ENCODE measurements around the gene EPB41.
"Not testable (repeated sequence)": the region's sequence is repeated elsewhere in the genome, so short reads cannot be mapped to it uniquely, and the experiment has no call there.

Gene EPB41

DNA sequence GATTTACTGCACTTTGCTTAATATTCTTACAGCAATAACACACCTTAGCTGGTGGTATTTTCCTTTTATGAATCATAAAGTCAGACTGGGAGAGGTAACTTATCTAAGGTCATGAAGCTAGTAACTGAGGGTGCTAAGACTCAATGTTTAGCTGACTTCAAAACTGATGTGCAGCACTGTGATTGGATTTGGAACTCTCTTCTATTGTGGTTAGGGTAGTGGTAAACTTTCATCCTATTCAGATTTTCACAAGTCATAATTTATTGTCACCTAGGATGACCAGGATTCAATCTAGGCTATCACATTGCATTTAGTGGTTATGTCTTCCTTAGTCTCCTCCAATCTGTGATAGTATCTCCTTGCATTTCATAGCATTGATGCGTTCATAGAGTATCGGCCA lies 18.9 kb downstream of the EPB41 start:
- H3K4me3 ChIP-seq (ENCODE audit: control insufficient read depth, low read depth, low read length): no peak overlapping the region
- TF ChIP-seq, protein P1, sequence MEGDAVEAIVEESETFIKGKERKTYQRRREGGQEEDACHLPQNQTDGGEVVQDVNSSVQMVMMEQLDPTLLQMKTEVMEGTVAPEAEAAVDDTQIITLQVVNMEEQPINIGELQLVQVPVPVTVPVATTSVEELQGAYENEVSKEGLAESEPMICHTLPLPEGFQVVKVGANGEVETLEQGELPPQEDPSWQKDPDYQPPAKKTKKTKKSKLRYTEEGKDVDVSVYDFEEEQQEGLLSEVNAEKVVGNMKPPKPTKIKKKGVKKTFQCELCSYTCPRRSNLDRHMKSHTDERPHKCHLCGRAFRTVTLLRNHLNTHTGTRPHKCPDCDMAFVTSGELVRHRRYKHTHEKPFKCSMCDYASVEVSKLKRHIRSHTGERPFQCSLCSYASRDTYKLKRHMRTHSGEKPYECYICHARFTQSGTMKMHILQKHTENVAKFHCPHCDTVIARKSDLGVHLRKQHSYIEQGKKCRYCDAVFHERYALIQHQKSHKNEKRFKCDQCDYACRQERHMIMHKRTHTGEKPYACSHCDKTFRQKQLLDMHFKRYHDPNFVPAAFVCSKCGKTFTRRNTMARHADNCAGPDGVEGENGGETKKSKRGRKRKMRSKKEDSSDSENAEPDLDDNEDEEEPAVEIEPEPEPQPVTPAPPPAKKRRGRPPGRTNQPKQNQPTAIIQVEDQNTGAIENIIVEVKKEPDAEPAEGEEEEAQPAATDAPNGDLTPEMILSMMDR (IDR thresholded peaks at IDR 0.05; ENCODE audit: control insufficient read depth, insufficient read depth, low read depth, low read length, missing control alignments): no peak
- DNase-seq (ENCODE audit: low read depth): no peak

DNA sequence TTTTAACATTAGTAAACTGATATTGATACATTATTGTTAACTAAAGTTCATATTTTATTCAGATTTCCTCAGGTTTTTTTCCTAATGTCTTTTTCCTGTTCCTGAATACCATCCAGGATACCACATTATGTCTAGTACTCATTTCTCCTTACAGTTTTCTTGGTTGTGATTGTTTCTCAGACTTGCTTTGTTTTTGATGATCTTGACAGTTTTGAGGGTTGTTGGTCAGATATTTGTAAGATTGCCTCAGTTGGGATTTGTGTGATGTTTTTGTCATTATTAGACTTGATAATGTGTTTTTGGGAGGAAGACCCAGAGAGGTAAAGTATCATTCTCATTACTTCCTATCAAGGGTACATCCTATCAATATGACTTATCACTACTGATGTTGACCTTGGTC lies 19.5 kb downstream of the EPB41 start:
- TF ChIP-seq, protein P1 (IDR thresholded peaks at IDR 0.05; ENCODE audit: control insufficient read depth, insufficient read depth, low read depth, low read length, missing control alignments): no peak
- H3K4me3 ChIP-seq (ENCODE audit: control insufficient read depth, low read depth, low read length): no peak overlapping the region
- no peak for DNase-seq (ENCODE audit: low read depth)

DNA sequence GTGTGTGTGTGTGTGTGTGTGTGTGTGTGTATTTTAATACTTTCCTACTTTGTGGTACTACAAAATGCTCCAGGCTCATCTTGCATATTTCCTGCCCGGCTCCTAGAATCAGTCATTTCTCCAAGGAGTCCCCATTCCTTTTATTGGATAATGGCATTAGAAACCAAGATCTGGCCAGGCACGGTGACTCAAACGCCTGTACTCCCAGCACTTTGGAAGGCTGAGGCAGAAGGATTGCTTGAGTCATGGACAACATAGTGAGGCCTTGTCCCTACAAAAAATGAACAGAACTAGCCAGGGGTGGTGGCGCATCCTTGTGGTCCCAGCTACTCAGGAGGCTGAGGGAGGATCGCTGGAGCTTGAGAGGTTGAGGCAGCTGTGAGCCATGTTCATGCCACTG lies 20.3 kb downstream of the EPB41 start:
- H3K4me3 ChIP-seq (ENCODE audit: control insufficient read depth, low read depth, low read length): no peak overlapping the region
- DNase-seq (ENCODE audit: low read depth): no peak
- TF ChIP-seq, protein P1 (IDR thresholded peaks at IDR 0.05; ENCODE audit: control insufficient read depth, insufficient read depth, low read depth, low read length, missing control alignments): no peak

GRCh38 chr1:28935293-28935692 lies 20.9 kb downstream of the EPB41 start:
- TF ChIP-seq, protein P1 (IDR thresholded peaks at IDR 0.05; ENCODE audit: control insufficient read depth, insufficient read depth, low read depth, low read length, missing control alignments): no peak
- H3K4me3 ChIP-seq (ENCODE audit: control insufficient read depth, low read depth, low read length): no peak overlapping the region
- no peak for DNase-seq (ENCODE audit: low read depth)

DNA sequence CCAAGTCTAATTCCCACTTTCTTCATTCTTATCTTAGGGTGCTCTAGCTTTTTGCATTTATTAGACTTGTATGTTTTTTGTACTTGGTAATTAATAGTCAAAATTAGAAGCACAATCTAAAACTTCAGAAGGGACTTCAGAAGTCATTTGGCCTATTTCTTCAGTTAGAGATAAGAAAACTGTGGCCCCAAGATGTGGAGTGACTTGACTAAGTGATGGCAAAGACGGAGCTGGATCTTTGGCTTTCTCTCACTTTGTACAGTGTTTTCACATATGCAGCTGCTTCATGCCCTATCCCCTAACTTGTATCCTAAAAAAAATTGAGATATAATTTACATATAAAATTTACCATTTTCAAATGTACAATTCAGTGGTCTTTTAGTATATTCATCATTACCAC lies 21.7 kb downstream of the EPB41 start:
- H3K4me3 ChIP-seq (ENCODE audit: control insufficient read depth, low read depth, low read length): no peak overlapping the region
- TF ChIP-seq, protein P1 (IDR thresholded peaks at IDR 0.05; ENCODE audit: control insufficient read depth, insufficient read depth, low read depth, low read length, missing control alignments): no peak
- DNase-seq (ENCODE audit: low read depth): no peak

DNA sequence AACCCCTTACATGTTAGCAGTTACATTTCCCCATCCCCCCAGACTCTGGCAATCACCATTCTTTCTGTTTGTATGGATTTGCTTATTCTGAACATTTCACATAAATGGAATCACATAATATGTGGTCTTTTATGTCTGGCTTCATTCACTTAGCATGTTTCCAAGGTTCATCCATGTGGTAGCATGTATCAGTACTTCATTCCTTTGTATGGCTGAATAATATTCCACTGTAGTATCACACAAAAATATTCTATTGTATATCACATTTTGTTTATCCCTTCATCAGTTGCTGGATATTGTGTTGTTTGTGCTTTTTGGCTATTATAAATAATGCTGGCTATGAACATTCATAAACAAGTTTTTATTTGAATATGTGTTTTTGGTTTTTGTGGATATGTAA lies 22.2 kb downstream of the EPB41 start:
- DNase-seq (ENCODE audit: low read depth): no peak
- TF ChIP-seq, protein P1 (IDR thresholded peaks at IDR 0.05; ENCODE audit: control insufficient read depth, insufficient read depth, low read depth, low read length, missing control alignments): no peak
- no peak overlapping the region for H3K4me3 ChIP-seq (ENCODE audit: control insufficient read depth, low read depth, low read length)

DNA sequence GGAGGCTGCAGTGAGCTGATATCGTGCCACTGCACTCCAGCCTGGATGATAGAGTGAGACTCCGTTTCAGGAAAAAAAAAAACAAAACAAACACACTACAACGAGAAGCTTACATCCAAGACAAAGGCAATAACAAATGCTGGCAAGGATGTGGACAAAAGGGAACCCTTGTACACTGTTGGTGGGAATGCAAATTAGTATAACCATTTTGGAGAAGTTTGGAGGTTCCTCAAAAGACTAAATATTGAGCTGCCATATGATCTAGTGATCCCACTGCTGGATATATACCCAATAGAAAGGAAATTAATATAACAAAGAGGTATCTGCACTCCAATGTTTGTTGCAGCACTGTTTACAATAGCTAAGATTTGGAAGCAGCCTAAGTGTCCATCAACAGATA lies 29.2 kb downstream of the EPB41 start:
- DNase-seq (ENCODE audit: low read depth); H3K4me3 ChIP-seq (ENCODE audit: control insufficient read depth, low read depth, low read length): not testable (repeated sequence)

Measured in AG09309 (cell line).